K562 (cell line): ENCODE results near the gene CFAP126.

Source experiments
- BDP1 ChIP-seq: IDR thresholded peaks from 3 replicates; pipeline ENCODE4 v1.6.1; 2011; ENCODE audit not compliant: insufficient read length, insufficient read depth
- CHD1 ChIP-seq: fragments of 200-600 bp; sonication (generic); IDR thresholded peaks from one replicate; pipeline ENCODE4 v1.6.1; 2012; ENCODE audit warnings: mild to moderate bottlenecking, moderate library complexity, low read length, inconsistent platforms
- EZH2 ChIP-seq: IDR thresholded peaks from 2 replicates; pipeline ENCODE4 v1.6.1; 2012; ENCODE audit warnings: low read depth, mild to moderate bottlenecking, inconsistent platforms, low read length, borderline replicate concordance
- GATAD2A ChIP-seq: fragments of 450-650 bp; IDR thresholded peaks from 2 replicates; pipeline ENCODE4 v1.6.1; 2017
- POLR2AphosphoS5 ChIP-seq: IDR thresholded peaks from 2 replicates; pipeline ENCODE4 v1.6.1; 2011; ENCODE audit warnings: mild to moderate bottlenecking, low read depth, low read length, moderate library complexity; ENCODE audit not compliant: control insufficient read depth, insufficient read depth
- RAD21 ChIP-seq, 2 experiments: fragments of 250-450 bp in 1 of 2; fragments of 450-650 bp in 1 of 2; sonication (Bioruptor Pico) in 1 of 2; formaldehyde crosslinking in 1 of 2; IDR thresholded peaks in 1 of 2; conservative IDR thresholded peaks in 1 of 2; 2 replicates each; pipeline versions ENCODE4 v1.4.0 to v1.8.0; 2020 to 2022; ENCODE audit warnings: mild to moderate bottlenecking in 2 of 2, moderate library complexity in 1 of 2
- SMC3 ChIP-seq: conservative IDR thresholded peaks from 2 replicates; pipeline ENCODE4 v1.6.1; 2011; ENCODE audit warnings: low read depth, low read length, improper control_type of control experiment; ENCODE audit not compliant: insufficient read depth
- XRCC5 ChIP-seq: fragments of 200-400 bp; formaldehyde crosslinking; IDR thresholded peaks from 2 replicates; pipeline ENCODE4 v1.6.1; 2017; ENCODE audit warnings: low read depth, mild to moderate bottlenecking, low read length
- ZC3H4 ChIP-seq: sonication (generic); formaldehyde crosslinking; IDR thresholded peaks from 2 replicates; pipeline ENCODE4 v1.9.0; 2021; ENCODE audit warnings: missing genetic modification reagents, borderline replicate concordance
- ZNF780A ChIP-seq: fragments of 250-450 bp; sonication (Bioruptor Pico); IDR thresholded peaks from 2 replicates; pipeline ENCODE4 v1.5.0; 2021; ENCODE audit warnings: mild to moderate bottlenecking
- TF ChIP-seq, protein P1 (sequence below), 3 experiments: IDR thresholded peaks in 2 of 3; conservative IDR thresholded peaks in 1 of 3; 2 replicates each; pipeline ENCODE4 v1.5.1; 2011 to 2012; ENCODE audit warnings: low read length in 3 of 3, mild to moderate bottlenecking in 3 of 3, control low read depth in 2 of 3, improper control_type of control experiment in 1 of 3, inconsistent platforms in 1 of 3, low read depth in 1 of 3, mixed read lengths in 1 of 3, moderate library complexity in 1 of 3; ENCODE audit not compliant: insufficient read depth in 2 of 3
- TF ChIP-seq, protein P2 (sequence below): fragments of 450-650 bp; IDR thresholded peaks from 2 replicates; pipeline ENCODE4 v1.7.1; 2018; ENCODE audit warnings: mild to moderate bottlenecking, low read depth; ENCODE audit not compliant: partially characterized antibody
- TF ChIP-seq, protein P3 (sequence below): sonication (generic); formaldehyde crosslinking; IDR thresholded peaks from 2 replicates; pipeline ENCODE4 v1.8.0; 2022; ENCODE audit warnings: mild to moderate bottlenecking, low read depth, missing genetic modification reagents

DNA sequence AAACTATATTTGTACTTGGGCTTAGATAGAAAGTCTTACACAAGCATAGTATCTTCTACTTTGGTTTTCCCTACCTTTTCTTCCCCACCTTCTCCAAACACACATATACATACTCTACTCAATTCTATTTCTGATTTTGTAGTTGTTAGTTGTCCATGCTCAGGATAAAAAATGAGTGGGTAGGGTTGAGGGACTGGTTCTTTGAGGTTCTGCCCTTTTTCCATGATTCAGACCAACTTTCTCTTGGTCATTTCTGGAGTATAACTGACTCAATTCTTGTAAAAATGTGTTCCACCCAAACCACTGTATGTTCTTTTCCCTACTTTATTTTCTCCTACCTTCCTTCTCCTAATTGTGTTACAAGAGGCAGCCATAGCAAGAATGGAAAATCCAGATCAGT, 3.3 kb downstream of the CFAP126 start:
- TF ChIP-seq SMC3 (no peak), EZH2 (no peak), POLR2AphosphoS5 (no peak), CHD1 (no peak), ZNF780A (no peak), ZC3H4 (CRISPR knock-in tag) (no peak), XRCC5 (no peak), RAD21 (CRISPR knock-in tag; conservative IDR thresholded peaks at IDR 0.05 in 1 of 2, IDR thresholded peaks at IDR 0.05 in 1 of 2) (no peak), BDP1 (no peak), GATAD2A (no peak)
- TF ChIP-seq, protein P1, sequence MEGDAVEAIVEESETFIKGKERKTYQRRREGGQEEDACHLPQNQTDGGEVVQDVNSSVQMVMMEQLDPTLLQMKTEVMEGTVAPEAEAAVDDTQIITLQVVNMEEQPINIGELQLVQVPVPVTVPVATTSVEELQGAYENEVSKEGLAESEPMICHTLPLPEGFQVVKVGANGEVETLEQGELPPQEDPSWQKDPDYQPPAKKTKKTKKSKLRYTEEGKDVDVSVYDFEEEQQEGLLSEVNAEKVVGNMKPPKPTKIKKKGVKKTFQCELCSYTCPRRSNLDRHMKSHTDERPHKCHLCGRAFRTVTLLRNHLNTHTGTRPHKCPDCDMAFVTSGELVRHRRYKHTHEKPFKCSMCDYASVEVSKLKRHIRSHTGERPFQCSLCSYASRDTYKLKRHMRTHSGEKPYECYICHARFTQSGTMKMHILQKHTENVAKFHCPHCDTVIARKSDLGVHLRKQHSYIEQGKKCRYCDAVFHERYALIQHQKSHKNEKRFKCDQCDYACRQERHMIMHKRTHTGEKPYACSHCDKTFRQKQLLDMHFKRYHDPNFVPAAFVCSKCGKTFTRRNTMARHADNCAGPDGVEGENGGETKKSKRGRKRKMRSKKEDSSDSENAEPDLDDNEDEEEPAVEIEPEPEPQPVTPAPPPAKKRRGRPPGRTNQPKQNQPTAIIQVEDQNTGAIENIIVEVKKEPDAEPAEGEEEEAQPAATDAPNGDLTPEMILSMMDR (IDR thresholded peaks at IDR 0.05 in 2 of 3, conservative IDR thresholded peaks at IDR 0.05 in 1 of 3; ENCODE audit: insufficient read depth in 2 of 3, low read depth in 1 of 3, low read length in 3 of 3), result no peak
- TF ChIP-seq, protein P2, sequence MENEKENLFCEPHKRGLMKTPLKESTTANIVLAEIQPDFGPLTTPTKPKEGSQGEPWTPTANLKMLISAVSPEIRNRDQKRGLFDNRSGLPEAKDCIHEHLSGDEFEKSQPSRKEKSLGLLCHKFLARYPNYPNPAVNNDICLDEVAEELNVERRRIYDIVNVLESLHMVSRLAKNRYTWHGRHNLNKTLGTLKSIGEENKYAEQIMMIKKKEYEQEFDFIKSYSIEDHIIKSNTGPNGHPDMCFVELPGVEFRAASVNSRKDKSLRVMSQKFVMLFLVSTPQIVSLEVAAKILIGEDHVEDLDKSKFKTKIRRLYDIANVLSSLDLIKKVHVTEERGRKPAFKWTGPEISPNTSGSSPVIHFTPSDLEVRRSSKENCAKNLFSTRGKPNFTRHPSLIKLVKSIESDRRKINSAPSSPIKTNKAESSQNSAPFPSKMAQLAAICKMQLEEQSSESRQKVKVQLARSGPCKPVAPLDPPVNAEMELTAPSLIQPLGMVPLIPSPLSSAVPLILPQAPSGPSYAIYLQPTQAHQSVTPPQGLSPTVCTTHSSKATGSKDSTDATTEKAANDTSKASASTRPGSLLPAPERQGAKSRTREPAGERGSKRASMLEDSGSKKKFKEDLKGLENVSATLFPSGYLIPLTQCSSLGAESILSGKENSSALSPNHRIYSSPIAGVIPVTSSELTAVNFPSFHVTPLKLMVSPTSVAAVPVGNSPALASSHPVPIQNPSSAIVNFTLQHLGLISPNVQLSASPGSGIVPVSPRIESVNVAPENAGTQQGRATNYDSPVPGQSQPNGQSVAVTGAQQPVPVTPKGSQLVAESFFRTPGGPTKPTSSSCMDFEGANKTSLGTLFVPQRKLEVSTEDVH, result no peak
- TF ChIP-seq, protein P3, sequence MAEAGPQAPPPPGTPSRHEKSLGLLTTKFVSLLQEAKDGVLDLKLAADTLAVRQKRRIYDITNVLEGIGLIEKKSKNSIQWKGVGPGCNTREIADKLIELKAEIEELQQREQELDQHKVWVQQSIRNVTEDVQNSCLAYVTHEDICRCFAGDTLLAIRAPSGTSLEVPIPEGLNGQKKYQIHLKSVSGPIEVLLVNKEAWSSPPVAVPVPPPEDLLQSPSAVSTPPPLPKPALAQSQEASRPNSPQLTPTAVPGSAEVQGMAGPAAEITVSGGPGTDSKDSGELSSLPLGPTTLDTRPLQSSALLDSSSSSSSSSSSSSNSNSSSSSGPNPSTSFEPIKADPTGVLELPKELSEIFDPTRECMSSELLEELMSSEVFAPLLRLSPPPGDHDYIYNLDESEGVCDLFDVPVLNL (CRISPR knock-in tag), result no peak
